Liver (tissue), 9 donors: ENCODE measurements around the gene UBR3. TPM values are rescaled to one million over a fixed set of nuclear protein-coding genes. Genes with fewer than 3 reads are reported as not detected.

Experiments
- DNase-seq: peaks from one replicate; pipeline ENCODE4 v3.0.0-alpha.2; 2017; ENCODE audit warnings: low spot score
- H3K27ac ChIP-seq, 2 donors: one replicate each; pipeline ENCODE4 v1.7.0; 2013; ENCODE audit warnings: inconsistent platforms in 2 of 2, low read length in 2 of 2, control low read depth in 1 of 2, low read depth in 1 of 2, mild to moderate bottlenecking in 1 of 2
- H3K27me3 ChIP-seq, 4 donors: one replicate each; pipeline versions ENCODE4 v1.6.1 to v1.7.0; 2013; ENCODE audit warnings: low read length in 3 of 4, inconsistent platforms in 1 of 4, mild to moderate bottlenecking in 1 of 4, moderate library complexity in 1 of 4; ENCODE audit not compliant: control insufficient read depth in 4 of 4, insufficient read depth in 4 of 4
- H3K36me3 ChIP-seq, 4 donors: one replicate each; pipeline versions ENCODE4 v1.6.1 to v1.7.0; 2013; ENCODE audit warnings: low read length in 3 of 4, mild to moderate bottlenecking in 3 of 4, low read depth in 1 of 4, moderate library complexity in 1 of 4; ENCODE audit not compliant: control insufficient read depth in 4 of 4, insufficient read depth in 3 of 4
- H3K4me1 ChIP-seq, 4 donors: one replicate each; pipeline versions ENCODE4 v1.6.1 to v1.7.0; 2013; ENCODE audit warnings: low read length in 3 of 4, mild to moderate bottlenecking in 3 of 4, moderate library complexity in 1 of 4; ENCODE audit not compliant: control insufficient read depth in 4 of 4, insufficient read depth in 4 of 4
- H3K4me3 ChIP-seq, 3 donors: one replicate each; pipeline versions ENCODE4 v1.6.1 to v1.7.0; 2013; ENCODE audit warnings: low read length in 3 of 3, control low read depth in 1 of 3, low read depth in 1 of 3, mild to moderate bottlenecking in 1 of 3
- H3K9ac ChIP-seq, 2 donors: one replicate each; pipeline ENCODE4 v1.7.0; 2013; ENCODE audit warnings: low read length in 2 of 2, mild to moderate bottlenecking in 2 of 2, moderate library complexity in 2 of 2, control low read depth in 1 of 2, low read depth in 1 of 2
- H3K9me3 ChIP-seq, 4 donors: one replicate each; pipeline versions ENCODE4 v1.6.1 to v1.7.0; 2013; ENCODE audit warnings: low read length in 3 of 4; ENCODE audit not compliant: control insufficient read depth in 4 of 4
- ATF3 ChIP-seq: IDR thresholded peaks from 2 replicates; pipeline ENCODE4 v1.6.1; 2016; ENCODE audit warnings: antibody characterized with exemption
- CTCF ChIP-seq: fragments of 150-350 bp; IDR thresholded peaks from 2 replicates; pipeline ENCODE4 v1.5.1; 2017; ENCODE audit warnings: improper control_type of control experiment, low read depth, low read length; ENCODE audit not compliant: missing input control
- FOXA1 ChIP-seq: IDR thresholded peaks from 2 replicates; pipeline ENCODE4 v1.6.1; 2016; ENCODE audit warnings: antibody characterized with exemption
- FOXA2 ChIP-seq: IDR thresholded peaks from 2 replicates; pipeline ENCODE4 v1.6.1; 2016; ENCODE audit warnings: antibody characterized with exemption
- GABPA ChIP-seq, 2 donors: IDR thresholded peaks in 1 of 2; conservative IDR thresholded peaks in 1 of 2; 2 replicates each; pipeline ENCODE4 v1.6.1; 2016; ENCODE audit warnings: antibody characterized with exemption in 2 of 2, mild to moderate bottlenecking in 1 of 2, moderate library complexity in 1 of 2
- HNF4A ChIP-seq, 2 donors: conservative IDR thresholded peaks; 2 replicates each; pipeline ENCODE4 v1.6.1; 2016; ENCODE audit warnings: antibody characterized with exemption in 2 of 2, mild to moderate bottlenecking in 2 of 2
- HNF4G ChIP-seq: IDR thresholded peaks from 2 replicates; pipeline ENCODE4 v1.6.1; 2016; ENCODE audit warnings: antibody characterized with exemption
- JUND ChIP-seq, 2 donors: IDR thresholded peaks; 2 replicates each; pipeline ENCODE4 v1.6.1; 2016; ENCODE audit warnings: antibody characterized with exemption in 2 of 2
- RAD21 ChIP-seq, 2 donors: IDR thresholded peaks; 2 replicates each; pipeline ENCODE4 v1.6.1; 2016; ENCODE audit warnings: antibody characterized with exemption in 2 of 2, mild to moderate bottlenecking in 2 of 2
- REST ChIP-seq: IDR thresholded peaks from 2 replicates; pipeline ENCODE4 v1.6.1; 2016; ENCODE audit warnings: antibody characterized with exemption, mild to moderate bottlenecking
- TAF1 ChIP-seq: conservative IDR thresholded peaks from 2 replicates; pipeline ENCODE4 v1.6.1; 2016; ENCODE audit warnings: antibody characterized with exemption, mild to moderate bottlenecking
- YY1 ChIP-seq: IDR thresholded peaks from 2 replicates; pipeline ENCODE4 v1.6.1; 2016; ENCODE audit warnings: antibody characterized with exemption, mild to moderate bottlenecking
- WGBS: extraction: QIAGEN DNeasy Blood & Tissue Kit; methylation state at CpG from one replicate; pipeline ENCODE4 v1.1.7; 2013; 5-methylcytosine and 5-hydroxymethylcytosine counted together
- polyA plus RNA-seq, 2 donors: library from polyadenylated mRNA; stranded (reverse) in 1 of 2; unstranded in 1 of 2; fragments of 200-250 nt in 1 of 2; fragments of >200 nt in 1 of 2; fragmentation: Nextera tagmentation in 1 of 2; extraction: Ambion mirVana in 1 of 2; gene quantifications; one replicate each; pipeline versions ENCODE4 v1.2.1 to v1.2.3, GENCODE V29; 2013 to 2015
- total RNA-seq, 2 donors: library from RNA; depleted of rRNA; stranded (reverse); fragments of >200 nt; gene quantifications; one replicate each; pipeline ENCODE4 v1.2.3, GENCODE V29; 2014
- donor health status: healthy.
- donor health status: healthy.
- donor health status: healthy.
- donor health status: healthy.
- donor health status: healthy.

The UBR3 gene
- total and polyA plus RNA-seq, 4 donors: 8.5 to 69.4 (median 28.4) TPM

GRCh38 chr2:170106102-170106840 is 279.0 kb downstream of the UBR3 start:
- no peak for DNase-seq
- Histone ChIP-seq H3K27ac (no peak overlapping the region), H3K36me3 (no peaks in the 10 kb centered on the region), H3K27me3 (no peaks in the 10 kb centered on the region), H3K4me3 (no peak overlapping the region), H3K9me3 (peaks cover 0 to under 1% (median 0%) of the 10 kb centered on the region in 4 donors), H3K9ac (no peak overlapping the region), H3K4me1 (no peaks in the 10 kb centered on the region)
- TF ChIP-seq TAF1: no peak
- TF ChIP-seq FOXA2: no peak
- no peak for TF ChIP-seq JUND (IDR thresholded peaks at IDR 0.05)
- no peak for TF ChIP-seq YY1
- 92% methylated on average over 4 of the region's 4 CpGs for WGBS

GRCh38 chr2:170113168-170113894 is 286.1 kb downstream of the UBR3 start:
- DNase-seq: no peak

More at GRCh38 chr2:170113168-170113894, 286.1 kb downstream of the UBR3 start:
- Histone ChIP-seq H3K36me3 (no peaks in the 10 kb centered on the region), H3K27me3 (peaks cover 0 to 5% (median 0%) of the 10 kb centered on the region in 4 donors), H3K9ac (no peak overlapping the region), H3K4me3 (no peak overlapping the region), H3K9me3 (peaks cover 0 to 2% (median 0%) of the 10 kb centered on the region in 4 donors), H3K27ac (no peak overlapping the region), H3K4me1 (no peaks in the 10 kb centered on the region)
- TF ChIP-seq GABPA (IDR thresholded peaks at IDR 0.05 in 1 of 2, conservative IDR thresholded peaks at IDR 0.05 in 1 of 2) (no peak), YY1 (no peak), FOXA2 (no peak), RAD21 (IDR thresholded peaks at IDR 0.05) (no peak), CTCF (no peak), HNF4G (no peak), HNF4A (conservative IDR thresholded peaks at IDR 0.05) (no peak), ATF3 (no peak), FOXA1 (no peak), REST (no peak), JUND (IDR thresholded peaks at IDR 0.05) (no peak)
- 76% methylated on average over 4 of the region's 4 CpGs for WGBS
